ENCODE data around the gene BAZ1B. TPM values are rescaled to one million over a fixed set of nuclear protein-coding genes. Genes with fewer than 3 reads are reported as not detected.

BAZ1B gene
- total RNA-seq, 1 donor from 2014 or later = 55.7 TPM

DNA sequence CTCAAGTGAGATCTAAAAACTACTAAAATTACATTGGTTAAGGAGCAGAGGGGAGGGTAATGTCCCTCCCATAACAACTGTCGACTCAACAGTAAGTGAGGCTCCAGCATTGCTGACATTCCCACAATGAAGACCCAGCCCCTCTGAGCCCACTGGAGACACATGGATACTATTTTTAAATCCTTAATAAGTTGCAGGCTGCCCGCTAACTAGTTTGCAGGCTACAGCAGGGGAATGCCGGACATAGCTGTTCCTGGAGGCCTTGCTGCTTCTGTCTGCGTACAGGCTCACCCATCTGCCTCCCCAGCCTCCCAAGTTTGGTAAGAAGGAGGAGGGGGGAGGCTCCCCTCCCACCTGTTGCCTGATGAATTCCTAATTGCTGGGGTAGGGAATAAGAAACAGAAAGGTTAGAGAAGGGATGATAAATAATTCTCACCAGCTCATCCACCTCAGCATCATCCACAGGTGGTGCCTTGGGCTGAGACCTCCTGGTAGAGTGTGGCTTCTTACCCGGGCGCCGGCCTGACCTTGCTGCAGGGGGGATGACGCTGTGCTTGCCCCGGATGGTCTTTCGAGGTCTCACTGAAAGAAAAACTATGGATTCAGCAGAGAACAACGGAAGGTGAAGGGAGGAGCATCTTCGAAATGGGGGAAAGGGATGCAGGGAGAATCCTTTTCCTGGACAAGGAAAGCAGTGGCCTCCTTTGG lies 78.4 kb downstream of the BAZ1B start:
- ATAC-seq = no peak
- intact Hi-C loops (cut with DNase I) = no loop called here
- peaks cover 100% of the 10 kb centered on the region for H3K36me3 ChIP-seq
- H3K4me3 ChIP-seq = no peak overlapping the region
- no peak for DNase-seq
- H3K9me3 ChIP-seq = no peaks in the 10 kb centered on the region
- H3K4me1 ChIP-seq = peaks cover 11% of the 10 kb centered on the region
- no peak overlapping the region for H3K27ac ChIP-seq
- TF ChIP-seq, protein P1, sequence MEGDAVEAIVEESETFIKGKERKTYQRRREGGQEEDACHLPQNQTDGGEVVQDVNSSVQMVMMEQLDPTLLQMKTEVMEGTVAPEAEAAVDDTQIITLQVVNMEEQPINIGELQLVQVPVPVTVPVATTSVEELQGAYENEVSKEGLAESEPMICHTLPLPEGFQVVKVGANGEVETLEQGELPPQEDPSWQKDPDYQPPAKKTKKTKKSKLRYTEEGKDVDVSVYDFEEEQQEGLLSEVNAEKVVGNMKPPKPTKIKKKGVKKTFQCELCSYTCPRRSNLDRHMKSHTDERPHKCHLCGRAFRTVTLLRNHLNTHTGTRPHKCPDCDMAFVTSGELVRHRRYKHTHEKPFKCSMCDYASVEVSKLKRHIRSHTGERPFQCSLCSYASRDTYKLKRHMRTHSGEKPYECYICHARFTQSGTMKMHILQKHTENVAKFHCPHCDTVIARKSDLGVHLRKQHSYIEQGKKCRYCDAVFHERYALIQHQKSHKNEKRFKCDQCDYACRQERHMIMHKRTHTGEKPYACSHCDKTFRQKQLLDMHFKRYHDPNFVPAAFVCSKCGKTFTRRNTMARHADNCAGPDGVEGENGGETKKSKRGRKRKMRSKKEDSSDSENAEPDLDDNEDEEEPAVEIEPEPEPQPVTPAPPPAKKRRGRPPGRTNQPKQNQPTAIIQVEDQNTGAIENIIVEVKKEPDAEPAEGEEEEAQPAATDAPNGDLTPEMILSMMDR (IDR thresholded peaks at IDR 0.05) = no peak
- no peaks in the 10 kb centered on the region for H3K27me3 ChIP-seq

DNA sequence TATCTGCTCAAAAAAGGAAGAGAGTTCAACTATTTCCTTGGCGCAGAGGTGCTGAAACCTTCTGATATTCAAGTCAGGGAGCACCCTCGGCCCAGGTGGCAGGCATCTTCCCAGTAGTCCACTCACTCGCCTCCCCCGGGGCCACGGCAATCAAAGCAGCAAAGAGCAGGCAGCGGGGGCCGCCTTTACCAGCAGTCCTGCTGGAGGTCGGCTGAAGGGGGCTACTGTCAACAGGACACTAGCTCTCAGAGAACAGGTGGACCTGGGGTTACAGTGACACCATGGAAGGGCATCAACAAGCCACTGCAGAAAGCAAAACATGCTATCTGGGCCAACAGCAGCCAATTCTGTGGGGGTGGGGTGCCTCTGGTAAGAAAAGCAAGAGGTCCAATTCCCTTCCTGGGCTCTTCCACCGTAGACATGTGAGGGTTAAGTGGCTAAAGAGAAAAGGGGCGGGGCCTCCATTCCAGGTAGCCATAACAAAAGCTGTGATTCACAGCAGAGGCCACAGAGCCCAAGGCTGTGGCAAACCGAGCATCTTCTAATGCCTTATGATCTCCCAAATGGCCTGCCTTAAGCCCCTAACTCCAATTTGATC lies 79.1 kb downstream of the BAZ1B start:
- ATAC-seq (no peak), DNase-seq (no peak)
- TF ChIP-seq, protein P1 (IDR thresholded peaks at IDR 0.05) = no peak
- Histone ChIP-seq H3K27me3 (no peaks in the 10 kb centered on the region), H3K36me3 (peaks cover 93% of the 10 kb centered on the region), H3K27ac (no peak overlapping the region), H3K4me1 (peaks cover 11% of the 10 kb centered on the region), H3K9me3 (no peaks in the 10 kb centered on the region), H3K4me3 (no peak overlapping the region)
- intact Hi-C loops (cut with DNase I) = no loop called here

DNA sequence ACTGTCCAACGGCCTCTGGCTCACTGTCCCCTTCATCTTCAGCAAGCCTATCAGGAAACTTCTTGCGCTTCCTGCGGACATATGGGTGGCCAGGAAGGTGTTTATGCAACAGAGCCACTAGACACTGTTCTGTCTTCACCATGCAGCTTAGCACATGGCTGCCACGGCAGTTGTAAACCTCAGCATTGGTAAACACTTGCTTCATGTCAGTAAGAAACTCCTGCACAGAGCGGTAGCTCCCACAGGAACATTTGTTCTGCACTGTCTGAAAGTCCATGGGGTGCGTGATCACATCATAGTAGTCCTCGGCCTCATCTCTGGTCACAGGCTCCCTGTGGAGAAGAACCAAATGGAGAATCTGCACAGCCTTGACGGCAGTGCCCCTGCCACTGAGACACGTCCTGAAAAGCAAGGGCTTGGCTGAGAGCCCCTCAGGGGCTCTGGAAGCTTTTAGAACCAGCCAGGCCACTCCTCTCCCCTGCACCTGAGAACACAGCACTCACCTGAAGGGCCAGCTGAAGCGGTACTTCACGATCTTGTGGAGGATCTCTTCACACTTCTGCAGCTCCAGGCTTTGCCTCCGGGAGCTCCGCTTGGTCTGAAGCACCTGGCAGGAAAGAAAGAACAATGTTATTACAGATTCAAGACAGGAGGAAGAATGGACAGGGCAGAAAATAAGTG lies 79.7 kb downstream of the BAZ1B start:
- DNase-seq (peak; percentile 88), ATAC-seq (peak; percentile 90)
- H3K36me3 ChIP-seq = peaks cover 86% of the 10 kb centered on the region
- TF ChIP-seq, protein P1 (IDR thresholded peaks at IDR 0.05) = no peak
- H3K9me3 ChIP-seq = no peaks in the 10 kb centered on the region
- intact Hi-C loops (cut with DNase I) = no loop called here
- no peaks in the 10 kb centered on the region for H3K27me3 ChIP-seq
- no peak overlapping the region for H3K4me3 ChIP-seq
- H3K4me1 ChIP-seq = peaks cover 11% of the 10 kb centered on the region
- no peak overlapping the region for H3K27ac ChIP-seq

DNA sequence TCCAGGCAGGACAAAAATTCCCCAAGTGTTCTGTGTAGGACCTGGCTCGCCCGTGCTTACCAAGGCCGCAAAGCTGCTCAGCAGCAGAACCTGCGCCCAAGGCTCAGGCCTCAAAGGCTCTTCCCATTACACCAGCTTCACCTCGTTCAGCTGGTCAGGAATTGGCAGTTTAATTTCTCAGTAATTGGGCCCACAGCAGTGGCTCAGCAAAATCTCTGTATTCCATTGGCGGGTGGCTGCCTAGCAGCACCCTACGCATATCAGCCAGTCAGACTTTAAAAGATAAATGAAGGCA lies 82.7 kb downstream of the BAZ1B start:
- H3K9me3 ChIP-seq = no peaks in the 10 kb centered on the region
- intact Hi-C loops (cut with DNase I) = no loop called here
- no peak overlapping the region for H3K27ac ChIP-seq
- H3K4me1 ChIP-seq = peaks cover 11% of the 10 kb centered on the region
- H3K36me3 ChIP-seq = peaks cover 56% of the 10 kb centered on the region
- DNase-seq (no peak), ATAC-seq (no peak)
- TF ChIP-seq, protein P1 (IDR thresholded peaks at IDR 0.05) = no peak
- H3K27me3 ChIP-seq = peaks cover 4% of the 10 kb centered on the region
- H3K4me3 ChIP-seq = no peak overlapping the region

DNA sequence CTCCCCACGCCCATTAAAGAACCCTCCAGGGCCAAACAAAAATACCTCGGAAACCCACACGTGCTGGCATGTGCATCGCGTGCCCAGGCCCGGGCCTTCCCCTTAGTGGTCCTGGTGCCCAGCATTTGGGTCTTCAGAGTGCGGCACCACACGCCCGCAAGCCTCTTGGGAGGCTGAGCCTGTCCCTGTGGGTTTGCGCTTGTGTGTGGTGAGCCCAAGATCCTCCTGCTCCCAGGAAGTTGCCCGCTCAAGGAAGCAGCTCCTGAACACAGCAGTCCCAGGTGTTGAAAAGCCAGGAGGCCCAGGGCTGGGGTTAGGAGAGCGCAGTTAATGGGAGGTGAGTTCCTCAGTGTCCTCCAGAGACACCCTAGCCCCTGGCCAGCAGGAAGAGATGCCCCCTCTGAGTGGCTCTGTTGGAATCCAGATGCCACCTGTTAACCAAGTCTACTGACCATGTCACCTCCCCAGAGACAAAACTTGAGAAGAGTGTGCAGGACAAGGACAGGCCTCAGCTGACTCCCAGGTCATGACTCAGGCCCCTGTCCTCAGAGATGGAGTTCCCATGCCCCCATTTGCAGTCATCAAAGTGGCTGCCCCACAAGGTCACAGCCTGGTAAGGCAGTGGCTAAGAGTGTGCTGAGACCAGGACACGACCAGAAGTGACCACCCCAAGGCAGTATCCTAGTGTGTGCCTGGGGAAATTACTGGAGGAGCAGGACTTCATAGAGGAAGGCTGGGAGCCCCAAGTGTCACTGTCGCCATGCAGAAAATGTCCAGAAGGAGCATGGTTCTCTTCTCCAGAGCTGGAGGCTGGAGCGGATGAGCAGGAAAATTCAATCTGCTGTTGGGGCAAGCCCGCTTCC lies 83.3 kb downstream of the BAZ1B start:
- Histone ChIP-seq H3K36me3 (peaks cover 51% of the 10 kb centered on the region), H3K27me3 (peaks cover 5% of the 10 kb centered on the region), H3K27ac (no peak overlapping the region), H3K4me1 (peaks cover 6% of the 10 kb centered on the region), H3K9me3 (no peaks in the 10 kb centered on the region), H3K4me3 (no peak overlapping the region)
- ATAC-seq (no peak), DNase-seq (no peak)
- TF ChIP-seq, protein P1 (IDR thresholded peaks at IDR 0.05) = no peak
- intact Hi-C loops (cut with DNase I) = no loop called here
